ENCODE measurements around the gene SERPINB2. TPM values are rescaled to one million over a fixed set of nuclear protein-coding genes. Genes with fewer than 3 reads are reported as not detected.
"Not testable (repeated sequence)": the region's sequence is repeated elsewhere in the genome, so short reads cannot be mapped to it uniquely, and the experiment has no call there.

SERPINB2 gene
- total RNA-seq, 2 experiments from 2014 or later, result not detected

- CTCF ChIA-PET, result interaction anchor here (0.6 to 1.3 kb wide), 3 partner anchors 9 to 681 kb away, joined by 3 read pairs; no protein-coding TSS in a partner anchor
- ATAC-seq, result no peak
Measured at GRCh38 chr18:63907664-63908063, 20.2 kb downstream of the SERPINB2 start, which contains the start of gene SERPINB10. TSS of gene SERPINB10 (plus strand) at chr18:63907958. CDS start at chr18:63915511, 7,553 bp downstream.

DNA sequence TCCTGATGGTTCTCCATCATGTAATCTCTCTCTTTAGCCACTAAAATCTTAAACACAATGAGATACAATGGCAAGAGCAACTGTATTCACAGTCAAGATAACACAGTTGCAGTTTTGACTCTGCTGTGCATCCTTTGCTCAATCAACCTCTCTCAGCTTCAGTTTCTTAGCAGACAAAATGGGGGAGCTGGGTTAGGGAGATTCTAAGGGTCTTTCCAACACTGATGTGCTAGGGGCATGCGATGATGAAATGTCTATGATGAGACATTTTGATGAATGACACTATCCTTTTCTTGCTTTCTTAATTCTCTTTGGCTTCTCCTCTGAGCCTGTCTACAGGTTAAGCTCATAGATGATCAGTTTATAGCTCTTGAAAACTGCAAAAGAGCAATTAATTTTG, 21.4 kb downstream of the SERPINB2 start:
- H3K27ac Mint-ChIP-seq, result no peak overlapping the region
- H3K36me3 Mint-ChIP-seq (ENCODE audit: low read depth), result no peaks in the 10 kb centered on the region
- peaks cover 20% of the 10 kb centered on the region for H3K27me3 Mint-ChIP-seq
- ATAC-seq, result peak; percentile 42
- intact Hi-C loops (cut with DNase I, micrococcal nuclease), result no loop called here
- POLR2A ChIA-PET, result no interaction called here
- CTCF ChIA-PET, result interaction anchor here (1.0 to 1.3 kb wide), 2 partner anchors 11 to 42 kb away, joined by 3 read pairs; no protein-coding TSS in a partner anchor
- peaks cover 3% of the 10 kb centered on the region for H3K4me1 Mint-ChIP-seq
- no peak for DNase-seq
- no peak overlapping the region for H3K4me3 Mint-ChIP-seq
- peaks cover 2% of the 10 kb centered on the region for H3K9me3 Mint-ChIP-seq (ENCODE audit: low read depth)

More at GRCh38 chr18:63907664-63908063, 20.2 kb downstream of the SERPINB2 start, which contains the start of gene SERPINB10:
- no peak within 1 kb of the TSS for H3K4me3 Mint-ChIP-seq
- peaks cover 2% of the 10 kb centered on the region for H3K9me3 Mint-ChIP-seq (ENCODE audit: low read depth)
- no peak within 1 kb of the TSS for H3K27ac Mint-ChIP-seq
- POLR2A ChIA-PET, result no interaction called here
- no peaks in the 10 kb centered on the region for H3K36me3 Mint-ChIP-seq (ENCODE audit: low read depth)
- intact Hi-C loops (cut with DNase I, micrococcal nuclease), result no loop called here
- H3K4me1 Mint-ChIP-seq, result peaks cover 3% of the 10 kb centered on the region
- DNase-seq, result no peak
- H3K27me3 Mint-ChIP-seq, result peaks cover 14% of the 10 kb centered on the region

DNA sequence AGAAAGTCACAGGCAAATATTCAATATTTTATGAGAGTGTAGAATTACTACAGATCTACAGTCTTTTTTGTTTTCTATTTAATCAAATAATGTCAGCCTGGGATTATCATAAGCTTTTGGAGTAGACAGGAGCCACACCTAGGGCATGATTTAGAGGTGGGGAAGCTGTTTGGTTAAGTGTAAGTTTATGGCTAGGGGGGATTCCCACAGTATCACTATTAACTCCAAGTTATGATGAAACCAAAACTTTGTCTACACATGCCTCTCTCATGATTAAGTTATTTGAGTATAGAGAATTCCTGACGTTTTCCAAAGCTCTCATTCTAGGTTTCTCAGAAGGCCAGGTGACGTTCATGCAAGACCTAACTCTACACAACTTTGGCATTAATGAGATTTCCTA, 22.4 kb downstream of the SERPINB2 start:
- peaks cover 24% of the 10 kb centered on the region for H3K27me3 Mint-ChIP-seq
- DNase-seq (no peak), ATAC-seq (peak; percentile 33)
- ChIA-PET CTCF (interaction anchor here (1.2 kb wide), 1 partner anchor 38 kb away, joined by 4 read pairs; no protein-coding TSS in a partner anchor), POLR2A (no interaction called here)
- intact Hi-C loops (cut with DNase I, micrococcal nuclease), result no loop called here
- peaks cover 3% of the 10 kb centered on the region for H3K4me1 Mint-ChIP-seq
- no peak overlapping the region for H3K27ac Mint-ChIP-seq
- H3K4me3 Mint-ChIP-seq, result no peak overlapping the region
- no peaks in the 10 kb centered on the region for H3K36me3 Mint-ChIP-seq (ENCODE audit: low read depth)
- H3K9me3 Mint-ChIP-seq (ENCODE audit: low read depth), result peaks cover 2% of the 10 kb centered on the region

GRCh38 chr18:63917817-63918216, 30.3 kb downstream of the SERPINB2 start:
- DNase-seq, result no peak
- ChIA-PET CTCF (no interaction called here), POLR2A (interaction anchor here (1.3 kb wide), 1 partner anchor 17 kb away, joined by 4 read pairs; no protein-coding TSS in a partner anchor)
- Mint-ChIP-seq H3K4me1 (no peaks in the 10 kb centered on the region), H3K27ac (no peak overlapping the region), H3K27me3 (peaks cover 31% of the 10 kb centered on the region), H3K4me3 (no peak overlapping the region), H3K36me3 (ENCODE audit: low read depth) (no peaks in the 10 kb centered on the region), H3K9me3 (ENCODE audit: low read depth) (no peaks in the 10 kb centered on the region)
- intact Hi-C loops (cut with DNase I, micrococcal nuclease), result no loop called here
- no peak for ATAC-seq

DNA sequence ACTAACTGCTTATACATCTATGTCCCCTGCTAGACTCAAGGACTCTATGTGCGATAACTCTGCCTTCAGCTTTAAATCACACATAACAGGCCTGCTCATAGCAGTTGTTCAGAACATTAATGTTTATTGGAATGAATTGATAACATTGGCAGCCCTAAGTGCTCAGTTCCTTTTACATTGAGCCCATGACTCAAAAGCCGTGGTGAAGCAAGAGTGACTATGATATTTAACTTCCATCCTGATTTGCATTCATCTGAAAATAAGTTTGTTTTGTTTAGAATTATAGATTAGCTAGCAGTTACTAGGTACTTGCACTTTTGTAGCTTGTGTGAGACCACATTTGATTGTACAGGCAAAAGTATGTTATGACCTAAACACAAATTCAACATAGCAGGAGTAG, 34.5 kb downstream of the SERPINB2 start:
- Mint-ChIP-seq H3K4me1 (no peaks in the 10 kb centered on the region), H3K27me3 (peaks cover 39% of the 10 kb centered on the region), H3K4me3 (no peak overlapping the region), H3K27ac (no peak overlapping the region), H3K9me3 (ENCODE audit: low read depth) (no peaks in the 10 kb centered on the region), H3K36me3 (ENCODE audit: low read depth) (no peaks in the 10 kb centered on the region)
- CTCF ChIA-PET, result interaction anchor here (0.6 to 2.9 kb wide), 4 partner anchors 9 to 19 kb away, joined by 3 to 10 read pairs (median 4); no protein-coding TSS in a partner anchor
- DNase-seq (no peak), ATAC-seq (no peak)
- intact Hi-C loops (cut with DNase I, micrococcal nuclease), result no loop called here
- POLR2A ChIA-PET, result no interaction called here

GRCh38 chr18:63924551-63924950, 37.0 kb downstream of the SERPINB2 start:
- no peak overlapping the region for H3K4me3 Mint-ChIP-seq
- no peaks in the 10 kb centered on the region for H3K36me3 Mint-ChIP-seq (ENCODE audit: low read depth)
- DNase-seq, result no peak
- ChIA-PET POLR2A (no interaction called here), CTCF (no interaction called here)
- peaks cover 31% of the 10 kb centered on the region for H3K27me3 Mint-ChIP-seq
- no peaks in the 10 kb centered on the region for H3K9me3 Mint-ChIP-seq (ENCODE audit: low read depth)
- ATAC-seq, result no peak
- H3K4me1 Mint-ChIP-seq, result no peaks in the 10 kb centered on the region
- intact Hi-C loops (cut with DNase I, micrococcal nuclease), result no loop called here
- H3K27ac Mint-ChIP-seq, result no peak overlapping the region

DNA sequence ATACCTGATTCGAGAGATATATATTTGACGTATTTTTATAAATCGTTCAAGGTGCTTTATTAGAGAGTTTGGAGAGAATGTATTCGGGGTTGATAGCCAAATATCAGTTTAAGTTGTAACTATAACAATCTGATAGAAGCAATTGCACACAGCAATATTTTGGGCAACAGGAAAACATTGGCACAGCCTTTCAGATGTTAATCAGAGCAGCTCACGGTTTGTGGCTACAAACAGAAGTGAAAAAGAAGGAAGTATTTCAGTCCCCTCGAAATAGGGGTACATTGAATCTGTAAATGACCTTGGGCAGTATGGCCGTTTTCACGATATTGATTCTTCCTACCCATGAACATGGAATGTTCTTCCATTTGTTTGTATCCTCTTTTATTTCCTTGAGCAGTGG, 40.8 kb downstream of the SERPINB2 start:
- intact Hi-C loops (cut with DNase I, micrococcal nuclease), result no loop called here
- Mint-ChIP-seq H3K27ac (no peak overlapping the region), H3K4me3 (no peak overlapping the region), H3K4me1 (no peaks in the 10 kb centered on the region), H3K9me3 (ENCODE audit: low read depth) (no peaks in the 10 kb centered on the region), H3K27me3 (peaks cover 21% of the 10 kb centered on the region), H3K36me3 (ENCODE audit: low read depth) (no peaks in the 10 kb centered on the region)
- POLR2A ChIA-PET, result no interaction called here
- DNase-seq (no peak), ATAC-seq (no peak)
- CTCF ChIA-PET, result no interaction called here

DNA sequence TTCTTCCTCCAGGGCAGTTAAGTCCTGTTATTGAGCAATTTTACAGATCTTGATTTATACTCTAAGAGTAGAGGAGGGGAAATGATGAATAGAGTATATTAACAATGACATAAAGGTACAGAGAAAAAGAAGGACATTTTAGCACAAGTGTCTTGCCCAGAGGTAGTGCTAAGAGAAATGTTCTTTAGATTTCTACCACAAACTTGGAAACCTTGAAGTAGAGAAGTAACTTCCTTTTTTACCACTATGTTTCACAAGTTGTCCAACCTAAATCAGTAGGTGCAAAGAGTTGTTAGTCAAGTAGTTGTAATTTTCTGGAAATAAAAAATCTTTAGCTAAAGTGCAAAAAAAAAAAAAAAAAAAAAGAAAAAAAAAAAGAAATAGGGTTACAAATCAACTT, 41.9 kb downstream of the SERPINB2 start:
- POLR2A ChIA-PET, result not testable (repeated sequence)

GRCh38 chr18:63930773-63931354, 43.4 kb downstream of the SERPINB2 start:
- no peaks in the 10 kb centered on the region for H3K4me1 Mint-ChIP-seq
- H3K4me3 Mint-ChIP-seq, result no peak overlapping the region
- no peaks in the 10 kb centered on the region for H3K36me3 Mint-ChIP-seq (ENCODE audit: low read depth)
- ChIA-PET CTCF (interaction anchor here (1.6 kb wide), 1 partner anchor 8 kb away, joined by 5 read pairs; no protein-coding TSS in a partner anchor), POLR2A (no interaction called here)
- H3K27me3 Mint-ChIP-seq, result peaks cover 15% of the 10 kb centered on the region
- no peak overlapping the region for H3K27ac Mint-ChIP-seq
- no peak for ATAC-seq
- intact Hi-C loops (cut with DNase I, micrococcal nuclease), result no loop called here
- no peaks in the 10 kb centered on the region for H3K9me3 Mint-ChIP-seq (ENCODE audit: low read depth)
- DNase-seq, result no peak

More for the DNA sequence above, 41.9 kb downstream of the SERPINB2 start:
- H3K4me1 Mint-ChIP-seq; H3K4me3 Mint-ChIP-seq; CTCF ChIA-PET; H3K9me3 Mint-ChIP-seq (ENCODE audit: low read depth); ATAC-seq; H3K36me3 Mint-ChIP-seq (ENCODE audit: low read depth); H3K27ac Mint-ChIP-seq; intact Hi-C loops (cut with DNase I, micrococcal nuclease); DNase-seq: not testable (repeated sequence)
- peaks cover 14% of the 10 kb centered on the region for H3K27me3 Mint-ChIP-seq

GRCh38 chr18:63936156-63936931, 48.8 kb downstream of the SERPINB2 start:
- Mint-ChIP-seq H3K4me1 (peaks cover 2% of the 10 kb centered on the region), H3K36me3 (ENCODE audit: low read depth) (no peaks in the 10 kb centered on the region), H3K27me3 (peaks cover 12% of the 10 kb centered on the region), H3K9me3 (ENCODE audit: low read depth) (no peaks in the 10 kb centered on the region), H3K4me3 (peak overlapping the region; percentile 43), H3K27ac (peak overlapping the region; percentile 28)
- ATAC-seq (peak; percentile 94), DNase-seq (peak; percentile 76)
- intact Hi-C loops (cut with DNase I, micrococcal nuclease), result loop anchor here (1.0 kb wide), 1 partner anchor 112 kb away; no protein-coding TSS in a partner anchor
- POLR2A ChIA-PET, result no interaction called here
- CTCF ChIA-PET, result interaction anchor here (0.6 to 2.6 kb wide), 18 partner anchors 13 to 1977 kb away, joined by 3 to 10 read pairs (median 3); partner anchors contain the start of gene SERPINB10

- intact Hi-C loops (cut with DNase I, micrococcal nuclease), result loop anchor here (1.0 kb wide), 1 partner anchor 113 kb away; no protein-coding TSS in a partner anchor
- ATAC-seq (no peak), DNase-seq (no peak)
- Mint-ChIP-seq H3K27ac (no peak overlapping the region), H3K27me3 (peaks cover 18% of the 10 kb centered on the region), H3K4me1 (peaks cover 2% of the 10 kb centered on the region), H3K9me3 (ENCODE audit: low read depth) (no peaks in the 10 kb centered on the region), H3K36me3 (ENCODE audit: low read depth) (no peaks in the 10 kb centered on the region), H3K4me3 (no peak overlapping the region)
- ChIA-PET CTCF (interaction anchor here (0.8 to 2.6 kb wide), 7 partner anchors 14 to 123 kb away, joined by 3 to 10 read pairs (median 4); no protein-coding TSS in a partner anchor), POLR2A (no interaction called here)
Measured at GRCh38 chr18:63936932-63937393, 49.5 kb downstream of the SERPINB2 start.
